Testis (tissue), 2 donors: Measurements from ENCODE around the gene HS3ST5.

Experiments
- POLR2A ChIP-seq: fragments of 450-650 bp; IDR thresholded peaks from one replicate; pipeline ENCODE4 v1.6.1; 2017; ENCODE audit warnings: antibody characterized with exemption, mild to moderate bottlenecking, moderate library complexity
- TF ChIP-seq, protein P1 (sequence below), 3 experiments: fragments of 450-650 bp in 2 of 3; fragments of 200-600 bp in 1 of 3; sonication (generic) in 1 of 3; IDR thresholded peaks; one replicate each; pipeline ENCODE4 v1.5.1; 2016 to 2019; ENCODE audit warnings: antibody characterized with exemption in 3 of 3, mild to moderate bottlenecking in 2 of 3, moderate library complexity in 1 of 3

GRCh38 chr6:114362396-114362795 lies 19.6 kb upstream of the HS3ST5 start:
- TF ChIP-seq POLR2A: no peak
- TF ChIP-seq, protein P1, sequence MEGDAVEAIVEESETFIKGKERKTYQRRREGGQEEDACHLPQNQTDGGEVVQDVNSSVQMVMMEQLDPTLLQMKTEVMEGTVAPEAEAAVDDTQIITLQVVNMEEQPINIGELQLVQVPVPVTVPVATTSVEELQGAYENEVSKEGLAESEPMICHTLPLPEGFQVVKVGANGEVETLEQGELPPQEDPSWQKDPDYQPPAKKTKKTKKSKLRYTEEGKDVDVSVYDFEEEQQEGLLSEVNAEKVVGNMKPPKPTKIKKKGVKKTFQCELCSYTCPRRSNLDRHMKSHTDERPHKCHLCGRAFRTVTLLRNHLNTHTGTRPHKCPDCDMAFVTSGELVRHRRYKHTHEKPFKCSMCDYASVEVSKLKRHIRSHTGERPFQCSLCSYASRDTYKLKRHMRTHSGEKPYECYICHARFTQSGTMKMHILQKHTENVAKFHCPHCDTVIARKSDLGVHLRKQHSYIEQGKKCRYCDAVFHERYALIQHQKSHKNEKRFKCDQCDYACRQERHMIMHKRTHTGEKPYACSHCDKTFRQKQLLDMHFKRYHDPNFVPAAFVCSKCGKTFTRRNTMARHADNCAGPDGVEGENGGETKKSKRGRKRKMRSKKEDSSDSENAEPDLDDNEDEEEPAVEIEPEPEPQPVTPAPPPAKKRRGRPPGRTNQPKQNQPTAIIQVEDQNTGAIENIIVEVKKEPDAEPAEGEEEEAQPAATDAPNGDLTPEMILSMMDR (IDR thresholded peaks at IDR 0.05): no peak
